Measurements from ENCODE around the gene CEP41. TPM values are rescaled to one million over a fixed set of nuclear protein-coding genes. Genes with fewer than 3 reads are reported as not detected.

The CEP41 gene
- total RNA-seq, 1 donor from 2014 or later, result 16.7 TPM

GRCh38 chr7:130400120-130400572 is 40.7 kb downstream of the CEP41 start:
- no peaks in the 10 kb centered on the region for H3K9me3 Mint-ChIP-seq
- H3K27me3 Mint-ChIP-seq, result no peaks in the 10 kb centered on the region
- no peak overlapping the region for H3K27ac Mint-ChIP-seq
- H3K4me3 Mint-ChIP-seq, result no peak overlapping the region
- intact Hi-C loops (cut with micrococcal nuclease), result no loop called here
- peaks cover 6% of the 10 kb centered on the region for H3K4me1 Mint-ChIP-seq
- H3K36me3 Mint-ChIP-seq (ENCODE audit: low read depth), result peaks cover 13% of the 10 kb centered on the region
- DNase-seq, result no peak

DNA sequence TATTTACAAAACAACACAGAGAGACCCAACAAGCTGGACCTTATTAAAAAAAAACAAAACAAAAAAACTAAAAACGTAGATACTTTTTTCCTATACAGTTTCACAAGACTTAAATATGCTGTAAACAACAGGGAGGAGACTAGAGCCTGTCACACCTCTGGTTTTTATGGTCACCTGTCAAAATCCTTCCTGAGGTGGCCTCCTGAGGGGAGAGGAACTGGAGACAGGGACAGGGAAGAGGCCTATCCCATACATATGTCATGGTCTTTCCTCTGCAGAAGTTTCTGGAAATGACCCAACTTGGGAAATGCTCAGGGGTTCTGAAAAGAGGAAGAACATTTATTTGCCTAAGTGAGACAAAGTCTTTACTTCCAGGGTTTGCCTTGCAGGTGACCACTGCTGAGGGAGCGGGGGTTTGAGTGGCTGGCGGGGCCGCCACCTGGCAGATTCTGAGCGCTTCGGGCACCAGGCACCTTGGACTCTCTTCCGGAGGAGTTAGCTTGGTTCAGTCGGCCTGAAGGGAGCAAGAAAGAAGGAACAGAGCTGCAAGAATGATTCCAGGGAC is 42.2 kb downstream of the CEP41 start:
- intact Hi-C loops (cut with micrococcal nuclease), result no loop called here
- DNase-seq, result no peak
- Mint-ChIP-seq H3K4me3 (no peak overlapping the region), H3K4me1 (peaks cover 18% of the 10 kb centered on the region), H3K27ac (no peak overlapping the region), H3K27me3 (no peaks in the 10 kb centered on the region), H3K36me3 (ENCODE audit: low read depth) (peaks cover 13% of the 10 kb centered on the region), H3K9me3 (no peaks in the 10 kb centered on the region)

DNA sequence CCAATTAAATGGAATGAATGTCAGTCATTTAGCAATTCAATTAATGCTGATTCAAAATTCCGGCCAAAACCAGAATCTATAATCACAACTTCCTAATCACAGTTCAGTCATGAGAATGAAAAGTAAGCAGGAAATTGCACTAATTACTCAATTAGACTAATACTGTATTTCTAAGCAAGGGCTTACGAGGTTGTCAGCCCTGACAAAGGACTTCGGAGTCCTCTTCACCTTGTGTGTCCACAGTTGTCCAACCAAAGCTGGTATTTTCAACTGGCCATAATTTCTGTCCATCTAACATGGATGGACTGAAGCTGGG is 43.1 kb downstream of the CEP41 start:
- no peak overlapping the region for H3K27ac Mint-ChIP-seq
- H3K36me3 Mint-ChIP-seq (ENCODE audit: low read depth), result peaks cover 13% of the 10 kb centered on the region
- no peak overlapping the region for H3K4me3 Mint-ChIP-seq
- intact Hi-C loops (cut with micrococcal nuclease), result no loop called here
- no peak for DNase-seq
- H3K27me3 Mint-ChIP-seq, result no peaks in the 10 kb centered on the region
- peaks cover 20% of the 10 kb centered on the region for H3K4me1 Mint-ChIP-seq
- H3K9me3 Mint-ChIP-seq, result no peaks in the 10 kb centered on the region

GRCh38 chr7:130397051-130397757 is 43.6 kb downstream of the CEP41 start:
- no peak for DNase-seq
- H3K27ac Mint-ChIP-seq, result no peak overlapping the region
- H3K27me3 Mint-ChIP-seq, result no peaks in the 10 kb centered on the region
- no peak overlapping the region for H3K4me3 Mint-ChIP-seq
- intact Hi-C loops (cut with micrococcal nuclease), result no loop called here
- H3K4me1 Mint-ChIP-seq, result peaks cover 17% of the 10 kb centered on the region
- peaks cover 9% of the 10 kb centered on the region for H3K36me3 Mint-ChIP-seq (ENCODE audit: low read depth)
- no peaks in the 10 kb centered on the region for H3K9me3 Mint-ChIP-seq

GRCh38 chr7:130396109-130396508 is 44.7 kb downstream of the CEP41 start:
- intact Hi-C loops (cut with micrococcal nuclease), result no loop called here
- no peak for DNase-seq
- H3K4me3 Mint-ChIP-seq, result no peak overlapping the region
- peaks cover 9% of the 10 kb centered on the region for H3K36me3 Mint-ChIP-seq (ENCODE audit: low read depth)
- no peaks in the 10 kb centered on the region for H3K27me3 Mint-ChIP-seq
- H3K4me1 Mint-ChIP-seq, result peaks cover 17% of the 10 kb centered on the region
- H3K27ac Mint-ChIP-seq, result no peak overlapping the region
- no peaks in the 10 kb centered on the region for H3K9me3 Mint-ChIP-seq

- H3K4me3 Mint-ChIP-seq, result no peak overlapping the region
Measured at GRCh38 chr7:130395421-130395820, 45.4 kb downstream of the CEP41 start.

DNA sequence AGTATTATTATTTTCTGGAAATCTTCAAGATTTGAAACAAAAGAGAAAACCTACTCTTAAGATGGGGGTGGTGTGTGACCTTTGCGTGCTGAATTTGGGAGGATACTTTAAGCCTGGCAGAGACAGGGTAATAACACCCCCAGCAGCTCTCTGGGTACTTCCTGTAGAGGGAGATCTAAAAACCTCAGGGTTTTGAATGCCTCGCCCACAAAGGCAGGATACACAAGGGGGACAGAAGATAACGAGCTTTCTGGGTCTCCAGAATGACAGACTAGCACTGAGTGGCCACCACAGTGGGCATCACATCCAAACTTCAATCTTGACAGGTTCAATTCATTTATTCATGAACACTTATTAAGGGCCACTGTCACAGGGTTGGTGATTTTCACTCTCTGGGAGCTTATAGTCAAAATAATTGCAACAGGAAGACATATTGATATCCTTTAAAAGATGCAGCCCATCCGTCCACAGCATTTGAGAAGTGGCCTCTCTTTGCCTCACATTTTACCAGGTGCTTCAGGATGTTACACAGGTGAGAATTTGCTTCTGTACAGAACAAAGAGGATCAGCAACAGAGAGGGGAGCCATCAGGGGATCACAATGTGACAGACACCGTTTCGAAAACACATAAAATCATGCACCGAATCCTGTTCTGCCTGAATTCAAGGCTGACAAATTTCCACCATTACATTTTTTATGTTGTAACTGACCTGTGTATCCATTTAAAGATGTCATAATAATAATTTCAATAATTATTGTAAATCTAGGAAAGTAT is 46.2 kb downstream of the CEP41 start:
- H3K27me3 Mint-ChIP-seq, result no peaks in the 10 kb centered on the region
- DNase-seq, result peak; percentile 77
- intact Hi-C loops (cut with micrococcal nuclease), result no loop called here
- H3K4me3 Mint-ChIP-seq, result peak overlapping the region; percentile 47
- H3K36me3 Mint-ChIP-seq (ENCODE audit: low read depth), result peaks cover 9% of the 10 kb centered on the region
- no peaks in the 10 kb centered on the region for H3K9me3 Mint-ChIP-seq
- H3K4me1 Mint-ChIP-seq, result peaks cover 17% of the 10 kb centered on the region
- H3K27ac Mint-ChIP-seq, result peak overlapping the region; percentile 52

More at GRCh38 chr7:130395421-130395820, 45.4 kb downstream of the CEP41 start:
- no peaks in the 10 kb centered on the region for H3K27me3 Mint-ChIP-seq
- no peak overlapping the region for H3K27ac Mint-ChIP-seq
- no peak for DNase-seq
- intact Hi-C loops (cut with micrococcal nuclease), result no loop called here
- H3K4me1 Mint-ChIP-seq, result peaks cover 17% of the 10 kb centered on the region
- H3K36me3 Mint-ChIP-seq (ENCODE audit: low read depth), result peaks cover 9% of the 10 kb centered on the region
- H3K9me3 Mint-ChIP-seq, result no peaks in the 10 kb centered on the region

GRCh38 chr7:130393841-130394411 is 46.9 kb downstream of the CEP41 start:
- no peak for DNase-seq
- Mint-ChIP-seq H3K36me3 (ENCODE audit: low read depth) (peaks cover 9% of the 10 kb centered on the region), H3K27me3 (no peaks in the 10 kb centered on the region), H3K4me3 (peak overlapping the region; percentile 47), H3K27ac (peak overlapping the region; percentile 52), H3K9me3 (no peaks in the 10 kb centered on the region), H3K4me1 (peaks cover 15% of the 10 kb centered on the region)
- intact Hi-C loops (cut with micrococcal nuclease), result no loop called here

DNA sequence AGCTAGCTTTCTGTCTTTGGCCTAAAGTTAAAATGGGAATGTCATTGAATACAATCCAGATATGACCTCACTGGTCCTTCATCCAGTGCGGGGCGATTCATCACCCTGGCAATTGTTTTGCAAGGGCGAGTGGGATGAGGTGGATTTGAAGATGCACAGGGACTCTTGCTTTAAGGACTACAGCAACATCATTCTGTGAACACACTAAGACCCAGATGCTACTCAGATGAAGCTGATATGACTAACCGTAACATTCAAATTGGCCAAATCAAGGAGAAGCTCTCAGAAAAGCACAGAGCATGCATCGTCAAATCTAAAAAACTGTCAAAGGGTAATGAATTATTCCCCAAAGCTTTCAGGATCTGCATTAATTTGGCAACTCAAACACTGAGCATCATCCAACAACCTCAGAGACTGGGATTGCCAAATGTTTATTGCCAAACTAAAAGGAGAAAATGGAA is 47.7 kb downstream of the CEP41 start:
- H3K4me3 Mint-ChIP-seq, result no peak overlapping the region
- peaks cover 4% of the 10 kb centered on the region for H3K9me3 Mint-ChIP-seq
- H3K4me1 Mint-ChIP-seq, result peaks cover 15% of the 10 kb centered on the region
- intact Hi-C loops (cut with micrococcal nuclease), result no loop called here
- peaks cover 2% of the 10 kb centered on the region for H3K36me3 Mint-ChIP-seq (ENCODE audit: low read depth)
- DNase-seq, result no peak
- H3K27ac Mint-ChIP-seq, result no peak overlapping the region
- no peaks in the 10 kb centered on the region for H3K27me3 Mint-ChIP-seq

GRCh38 chr7:130390486-130390885 is 50.3 kb downstream of the CEP41 start:
- Mint-ChIP-seq H3K27me3 (no peaks in the 10 kb centered on the region), H3K9me3 (peaks cover 4% of the 10 kb centered on the region), H3K36me3 (ENCODE audit: low read depth) (no peaks in the 10 kb centered on the region), H3K27ac (no peak overlapping the region), H3K4me1 (peaks cover 15% of the 10 kb centered on the region), H3K4me3 (no peak overlapping the region)
- intact Hi-C loops (cut with micrococcal nuclease), result no loop called here
- no peak for DNase-seq

DNA sequence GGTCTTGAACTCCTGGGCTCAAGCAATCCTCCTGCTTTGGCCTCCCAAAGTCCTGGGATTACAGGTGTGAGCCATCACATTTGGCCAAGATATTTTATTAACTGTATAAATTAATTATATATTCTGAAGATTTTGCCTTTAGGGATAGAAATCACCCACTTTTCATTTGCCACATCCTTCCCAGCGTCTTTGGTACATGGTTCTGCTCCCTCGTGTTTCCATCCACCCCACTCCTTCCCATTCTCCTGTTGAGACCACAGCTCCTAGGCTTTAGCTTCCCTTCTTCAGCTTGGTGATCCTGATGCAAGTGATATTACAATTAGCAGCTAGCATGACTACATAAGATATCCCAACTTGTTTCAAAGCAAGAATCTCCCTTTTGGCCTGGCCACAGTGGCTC is 52.1 kb downstream of the CEP41 start:
- H3K36me3 Mint-ChIP-seq (ENCODE audit: low read depth), result no peaks in the 10 kb centered on the region
- H3K4me1 Mint-ChIP-seq, result peaks cover 2% of the 10 kb centered on the region
- H3K27me3 Mint-ChIP-seq, result no peaks in the 10 kb centered on the region
- intact Hi-C loops (cut with micrococcal nuclease), result no loop called here
- no peak overlapping the region for H3K4me3 Mint-ChIP-seq
- H3K9me3 Mint-ChIP-seq, result peaks cover 4% of the 10 kb centered on the region
- H3K27ac Mint-ChIP-seq, result no peak overlapping the region
- DNase-seq, result no peak

GRCh38 chr7:130387628-130388403 is 53.0 kb downstream of the CEP41 start:
- intact Hi-C loops (cut with micrococcal nuclease), result no loop called here
- Mint-ChIP-seq H3K4me1 (no peaks in the 10 kb centered on the region), H3K36me3 (ENCODE audit: low read depth) (no peaks in the 10 kb centered on the region), H3K9me3 (peaks cover 4% of the 10 kb centered on the region), H3K27me3 (no peaks in the 10 kb centered on the region), H3K27ac (no peak overlapping the region), H3K4me3 (no peak overlapping the region)
- no peak for DNase-seq

GRCh38 chr7:130387306-130387627 is 53.5 kb downstream of the CEP41 start:
- Mint-ChIP-seq H3K27ac (no peak overlapping the region), H3K36me3 (ENCODE audit: low read depth) (no peaks in the 10 kb centered on the region), H3K4me3 (no peak overlapping the region), H3K4me1 (no peaks in the 10 kb centered on the region), H3K9me3 (peaks cover 4% of the 10 kb centered on the region), H3K27me3 (no peaks in the 10 kb centered on the region)
- intact Hi-C loops (cut with micrococcal nuclease), result no loop called here
- no peak for DNase-seq

All from activated CD4-positive, alpha-beta T cell treated with anti-CD3 and anti-CD28 coated beads, Interleukin-2, amount 10 ng/mL, durations not matched to agents 24 days and 14 days (primary cell).